Measurements from ENCODE around the gene FAM83F.

The FAM83F gene

DNA sequence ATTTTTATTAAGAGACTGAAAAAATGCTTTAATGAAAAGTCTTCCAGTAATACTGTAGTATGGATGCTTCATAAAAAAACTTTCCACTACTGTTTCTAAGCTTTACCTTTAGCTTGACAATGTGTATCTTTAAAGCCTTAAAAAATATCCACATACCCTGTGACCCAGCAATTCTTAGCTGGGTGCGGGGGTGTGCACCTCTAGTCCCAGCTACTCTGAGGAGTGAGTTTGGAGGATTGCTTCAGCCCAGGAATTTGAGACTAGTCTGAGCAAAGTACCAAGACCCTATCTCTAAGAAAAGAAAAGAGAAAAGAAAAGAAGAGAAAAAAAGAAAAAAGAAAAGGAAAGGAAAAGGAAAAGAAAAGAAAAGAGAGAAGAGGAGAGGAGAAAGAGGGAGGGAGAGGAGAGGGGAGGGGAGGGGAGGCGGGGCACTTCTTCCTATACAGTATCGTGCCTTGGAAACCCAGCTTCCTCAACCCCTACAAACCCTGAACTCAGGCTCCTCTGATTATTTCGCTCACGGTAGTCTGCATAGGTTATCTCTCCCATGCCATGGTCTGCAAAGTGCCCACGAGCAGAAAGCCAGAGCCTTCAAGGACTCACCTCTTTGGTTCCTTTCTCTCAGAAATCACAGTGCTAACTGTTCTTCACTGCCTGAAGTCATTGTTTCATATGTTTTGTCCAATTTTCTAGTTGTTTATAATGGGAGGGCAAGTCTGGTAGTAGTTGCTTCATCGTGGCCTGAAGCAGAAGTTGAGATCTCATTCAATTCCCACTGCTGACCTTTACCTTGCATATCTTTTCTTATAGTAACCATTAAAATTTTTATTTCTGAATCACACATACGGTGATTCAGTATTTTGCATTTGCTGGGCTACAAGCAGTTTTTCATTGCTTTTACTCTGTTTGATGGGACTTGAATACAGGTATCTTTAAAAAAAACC lies 82.2 kb downstream of the FAM83F start:
- DNase-seq: no peak

- no peak for DNase-seq
These were observed 82.9 kb downstream of the FAM83F start for GRCh38 chr22:40077646-40078016.

DNA sequence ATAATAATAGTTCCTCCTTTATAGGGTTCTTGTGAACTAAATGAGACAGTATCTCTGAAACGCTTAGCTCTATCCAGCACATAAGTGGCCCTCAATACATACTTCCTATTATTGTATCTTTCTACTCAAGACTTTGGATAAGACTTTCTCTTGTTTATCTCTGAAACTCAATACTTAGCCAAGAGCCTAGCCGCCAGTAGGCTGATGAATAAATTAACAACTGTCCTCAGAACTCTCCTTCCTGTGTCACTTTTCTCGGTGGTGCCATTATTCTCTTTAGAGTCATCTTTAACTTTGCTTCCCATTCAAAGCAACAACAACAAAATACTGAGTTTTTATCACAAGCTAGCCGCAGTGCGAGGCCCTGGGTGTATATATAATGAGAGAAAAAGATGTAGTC lies 86.9 kb downstream of the FAM83F start:
- DNase-seq: no peak

DNA sequence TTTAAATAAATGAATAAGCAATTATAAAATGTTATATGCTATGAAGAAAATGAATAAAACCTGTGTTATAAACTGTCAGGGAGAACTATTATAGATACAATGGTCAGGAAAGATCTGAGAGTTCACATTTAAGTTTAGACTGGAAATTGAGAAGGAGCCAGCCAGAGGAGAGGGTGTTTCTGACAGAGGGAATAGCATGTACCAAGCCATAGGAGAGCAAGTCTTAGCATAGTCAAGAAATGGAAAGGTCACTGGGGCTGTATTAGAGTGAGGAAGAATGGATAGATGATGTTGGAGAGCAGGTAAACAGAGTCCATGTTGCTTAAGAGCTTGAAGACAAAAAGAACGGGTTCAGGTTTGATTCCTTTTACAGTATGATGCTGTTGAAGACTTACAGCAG lies 87.4 kb downstream of the FAM83F start:
- no peak for DNase-seq

- no peak for DNase-seq
These were observed 89.0 kb downstream of the FAM83F start for GRCh38 chr22:40083794-40084193.

- DNase-seq: no peak
These were observed 89.5 kb downstream of the FAM83F start for GRCh38 chr22:40084246-40084645.

GRCh38 chr22:40088818-40089217 lies 94.1 kb downstream of the FAM83F start:
- DNase-seq: no peak
